Activated gamma-delta T cell treated with anti-CD3 and anti-CD28 coated beads, Interleukin-2, amount 50 U/mL, for 16 hours (primary cell): ENCODE measurements around the gene PIWIL4.
A peak's percentile ranks its signal among the peaks of the same experiment; 100 is the strongest.
"Not testable (repeated sequence)": the region's sequence is repeated elsewhere in the genome, so short reads cannot be mapped to it uniquely, and the experiment has no call there.

Source experiments
- DNase-seq: peaks from one replicate; pipeline ENCODE4 v3.0.0-alpha.2; 2020; ENCODE audit warnings: low read depth

Gene PIWIL4

GRCh38 chr11:94585399-94585798 lies 18.2 kb downstream of the PIWIL4 start:
- DNase-seq = no peak

DNA sequence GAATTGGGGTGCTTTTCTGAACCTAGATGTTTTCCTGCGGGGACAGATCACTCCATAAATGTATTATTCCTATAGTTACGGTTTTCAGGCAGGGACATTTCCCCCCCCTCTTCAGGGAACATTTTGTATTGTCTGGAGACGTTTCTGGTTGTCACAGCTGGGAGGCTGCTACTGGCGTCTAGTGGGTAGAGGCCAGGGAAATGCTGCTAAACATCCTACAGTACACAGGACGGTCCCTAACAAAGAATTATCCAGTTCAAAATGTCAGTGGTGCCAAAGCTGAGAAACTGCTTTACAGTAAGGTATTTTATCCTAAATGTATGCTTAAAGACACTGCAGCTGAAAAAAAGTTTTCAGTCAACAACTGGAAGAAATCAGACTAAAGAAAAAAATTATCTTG lies 19.4 kb downstream of the PIWIL4 start:
- no peak for DNase-seq

DNA sequence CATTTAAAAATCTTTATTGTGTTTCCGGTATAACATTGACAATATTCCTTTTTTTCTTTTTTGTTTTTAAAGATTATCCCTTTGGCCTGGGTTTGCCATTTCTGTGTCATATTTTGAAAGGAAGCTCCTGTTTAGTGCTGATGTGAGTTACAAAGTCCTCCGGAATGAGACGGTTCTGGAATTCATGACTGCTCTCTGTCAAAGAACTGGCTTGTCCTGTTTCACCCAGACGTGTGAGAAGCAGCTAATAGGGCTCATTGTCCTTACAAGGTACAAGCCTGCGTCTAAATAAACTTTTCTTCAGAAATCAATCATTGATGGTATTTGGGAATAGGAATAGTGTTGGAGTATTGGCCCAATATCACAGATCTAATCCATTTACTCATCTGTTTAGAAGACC lies 19.8 kb downstream of the PIWIL4 start:
- no peak for DNase-seq

- DNase-seq = no peak
Observed at GRCh38 chr11:94588366-94588942, 21.3 kb downstream of the PIWIL4 start.

DNA sequence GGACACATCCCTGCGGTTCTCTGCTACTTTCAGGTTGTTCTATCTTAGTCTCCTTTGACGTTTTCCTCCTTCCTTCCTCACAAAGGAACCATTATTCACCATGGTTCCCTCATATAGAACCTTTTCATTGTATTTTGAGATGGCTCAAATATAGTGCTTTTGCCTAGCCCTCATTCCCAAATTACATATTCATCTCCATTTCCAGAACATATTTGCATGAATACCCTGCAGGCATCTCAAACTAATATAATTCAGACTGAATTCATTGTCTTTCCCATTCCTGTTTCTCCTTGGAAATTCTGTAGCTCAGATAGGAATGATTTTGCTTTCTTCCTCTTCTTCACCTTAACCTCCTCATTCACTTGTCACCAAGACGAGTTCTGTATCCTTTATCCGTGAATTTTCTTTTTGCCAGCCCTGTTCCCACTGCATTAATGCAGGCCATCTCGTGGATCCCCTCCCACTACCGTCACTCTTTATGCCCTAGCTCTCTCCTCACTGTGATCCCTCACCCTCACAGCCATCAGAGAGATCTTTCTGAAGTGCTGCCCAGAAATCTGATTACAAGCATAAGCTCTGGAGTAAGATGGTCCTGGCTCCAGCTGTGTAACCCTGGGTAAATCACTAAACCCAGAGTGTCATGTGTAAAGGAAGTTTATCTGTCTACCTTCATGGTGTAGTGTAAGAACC lies 23.3 kb downstream of the PIWIL4 start:
- DNase-seq = no peak

DNA sequence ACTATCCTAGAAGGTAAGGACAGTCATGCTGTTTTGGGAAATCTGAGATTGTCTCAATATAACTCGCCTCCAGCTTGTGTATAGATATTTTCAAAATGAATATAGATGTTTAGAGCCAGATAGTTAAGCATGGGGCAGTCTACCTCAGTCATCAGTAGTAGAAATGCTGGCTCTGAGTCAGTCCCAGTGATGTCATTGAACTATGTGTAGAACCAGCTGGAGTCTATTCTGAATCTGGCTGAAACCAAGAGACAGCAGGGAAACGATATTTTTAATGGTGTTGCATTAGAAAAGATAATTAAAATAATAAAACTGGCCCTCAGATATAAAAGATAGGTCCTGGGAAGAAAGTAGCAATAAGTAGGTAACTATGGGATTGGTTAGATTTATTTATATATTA lies 25.9 kb downstream of the PIWIL4 start:
- DNase-seq = no peak

GRCh38 chr11:94595076-94595475 lies 27.9 kb downstream of the PIWIL4 start:
- DNase-seq = no peak

GRCh38 chr11:94597896-94598295 lies 30.7 kb downstream of the PIWIL4 start:
- DNase-seq = no peak

DNA sequence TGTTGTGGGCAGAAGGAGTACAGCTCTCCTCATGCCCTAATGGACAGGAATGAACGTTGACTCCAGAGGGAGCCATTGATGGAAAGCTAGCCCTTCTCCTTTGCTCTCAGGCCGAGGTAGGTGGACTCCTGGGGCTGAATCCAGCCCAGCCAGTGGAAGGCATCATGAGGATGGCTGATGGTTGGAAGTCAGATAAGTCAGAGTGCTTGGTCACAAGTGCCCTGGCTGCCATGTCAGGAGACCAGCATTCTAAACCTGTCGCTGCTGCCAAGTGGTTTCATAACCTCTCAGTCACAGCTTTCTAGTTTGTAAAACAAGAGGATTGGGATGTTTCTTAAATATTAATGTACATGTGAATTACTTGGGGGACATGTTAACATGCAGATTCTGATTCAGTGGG lies 32.3 kb downstream of the PIWIL4 start:
- DNase-seq = no peak

- DNase-seq = peak; percentile 14
Observed at GRCh38 chr11:94602430-94603372, 35.5 kb downstream of the PIWIL4 start.

DNA sequence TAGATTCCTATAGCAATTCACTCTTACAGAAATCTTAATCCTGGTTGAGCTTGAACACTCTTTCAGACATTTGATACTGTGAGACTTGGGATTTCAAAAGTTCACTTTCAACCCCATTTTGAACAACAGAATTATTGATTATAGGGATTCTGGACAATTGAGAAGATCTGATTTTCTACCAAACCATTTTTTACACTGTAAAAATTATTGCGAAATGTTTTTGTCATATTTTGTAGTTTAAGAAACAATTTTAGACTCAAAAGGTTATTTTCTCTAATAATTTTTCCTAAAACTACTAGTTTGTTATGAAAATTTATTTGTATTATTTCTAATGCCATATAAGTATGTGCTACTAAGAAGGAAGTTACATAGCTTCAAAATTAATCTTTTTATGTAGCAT lies 36.4 kb downstream of the PIWIL4 start:
- DNase-seq = no peak

DNA sequence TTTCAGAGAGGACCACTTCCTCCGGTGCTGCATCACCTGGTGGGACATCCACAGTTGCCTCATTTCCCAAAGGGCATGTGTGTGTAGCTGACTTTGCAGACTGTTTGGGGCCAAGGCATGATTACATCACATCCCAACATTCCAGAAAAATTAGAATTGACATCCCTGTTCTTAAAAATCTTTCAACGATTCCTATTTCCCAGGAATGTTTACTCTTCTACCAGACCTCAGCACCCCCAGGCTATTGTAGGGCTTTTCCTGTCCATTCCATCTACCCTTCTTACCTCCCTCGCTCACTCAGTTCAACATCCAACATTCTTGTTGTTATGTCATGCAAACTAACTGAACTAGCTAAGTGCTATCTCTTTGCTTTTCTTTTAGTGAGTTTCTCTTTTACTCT lies 37.3 kb downstream of the PIWIL4 start:
- DNase-seq = no peak

GRCh38 chr11:94613120-94613519 lies 46.0 kb downstream of the PIWIL4 start:
- no peak for DNase-seq

DNA sequence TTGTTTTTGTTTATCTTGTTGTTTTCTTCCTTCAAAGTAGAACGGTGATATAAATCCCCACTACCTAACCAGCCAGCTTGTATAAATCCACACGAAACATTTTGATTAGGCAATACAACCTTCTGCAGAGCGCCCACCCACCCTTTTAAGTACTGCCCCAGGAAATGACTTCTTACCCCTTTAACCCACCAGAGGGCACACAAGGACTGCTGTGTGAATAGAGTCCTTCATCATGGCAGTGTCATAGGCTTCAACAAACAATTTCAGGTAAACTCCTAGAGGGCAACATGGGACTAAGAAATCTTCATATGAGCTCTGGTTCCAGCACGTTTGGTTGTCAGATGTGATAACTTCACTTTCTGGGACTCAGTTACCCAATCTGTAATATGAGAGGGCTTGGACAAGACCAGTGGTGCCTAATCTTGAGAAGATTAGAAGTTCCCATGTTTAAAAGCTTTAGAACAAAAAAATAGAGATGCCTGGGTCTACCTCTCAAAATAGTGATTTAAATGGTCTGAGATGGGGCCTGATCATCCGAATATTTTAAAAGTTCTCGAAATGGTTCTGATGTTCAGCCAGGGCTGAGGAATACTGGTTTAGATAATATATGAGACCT lies 56.1 kb downstream of the PIWIL4 start:
- peak; percentile 7 for DNase-seq

DNA sequence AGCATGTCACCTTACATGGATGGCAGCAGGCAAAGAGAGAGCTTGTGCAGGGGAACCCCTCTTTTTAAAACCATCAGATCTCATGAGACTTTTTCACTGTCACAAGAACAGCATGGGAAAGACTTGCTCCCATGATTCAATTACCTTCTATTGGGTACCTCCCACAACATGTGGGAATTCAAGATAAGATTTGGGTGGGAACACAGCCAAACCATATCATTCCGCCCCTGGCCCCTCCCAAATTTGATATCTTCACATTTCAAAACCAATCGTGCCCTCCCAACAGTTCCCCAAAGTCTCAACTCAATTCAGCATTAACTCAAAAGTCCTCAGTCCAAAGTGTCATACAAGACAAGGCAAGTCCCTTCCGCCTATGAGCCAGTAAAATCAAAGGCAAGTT lies 58.3 kb downstream of the PIWIL4 start:
- DNase-seq = not testable (repeated sequence)

DNA sequence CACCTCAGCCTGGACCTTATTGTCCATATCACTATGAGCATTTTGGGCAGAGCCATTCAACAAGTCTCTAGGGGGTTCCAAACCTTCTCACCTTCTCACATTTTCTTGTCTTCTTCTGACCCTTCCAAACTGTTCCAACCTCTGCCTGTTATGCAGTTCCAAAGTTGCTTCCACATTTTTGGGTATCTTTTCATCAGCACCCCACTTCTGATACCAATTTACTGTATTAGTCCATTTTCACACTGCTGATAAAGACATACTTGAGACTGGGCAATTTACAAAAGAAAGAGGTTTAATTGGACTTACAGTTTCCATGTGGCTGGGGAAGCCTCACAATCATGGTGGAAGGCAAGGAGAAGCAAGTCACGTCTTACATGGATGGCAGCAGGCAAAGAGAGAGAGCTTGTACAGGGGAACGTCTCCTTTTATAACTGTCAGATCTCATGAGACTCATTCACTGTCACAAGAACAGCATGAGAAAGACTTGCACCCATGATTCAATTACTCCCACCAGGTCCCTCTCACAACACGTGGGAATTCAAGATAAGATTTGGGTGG lies 59.9 kb downstream of the PIWIL4 start:
- DNase-seq = not testable (repeated sequence)

GRCh38 chr11:94629741-94630140 lies 62.6 kb downstream of the PIWIL4 start:
- no peak for DNase-seq

GRCh38 chr11:94630221-94630620 lies 63.1 kb downstream of the PIWIL4 start:
- no peak for DNase-seq

DNA sequence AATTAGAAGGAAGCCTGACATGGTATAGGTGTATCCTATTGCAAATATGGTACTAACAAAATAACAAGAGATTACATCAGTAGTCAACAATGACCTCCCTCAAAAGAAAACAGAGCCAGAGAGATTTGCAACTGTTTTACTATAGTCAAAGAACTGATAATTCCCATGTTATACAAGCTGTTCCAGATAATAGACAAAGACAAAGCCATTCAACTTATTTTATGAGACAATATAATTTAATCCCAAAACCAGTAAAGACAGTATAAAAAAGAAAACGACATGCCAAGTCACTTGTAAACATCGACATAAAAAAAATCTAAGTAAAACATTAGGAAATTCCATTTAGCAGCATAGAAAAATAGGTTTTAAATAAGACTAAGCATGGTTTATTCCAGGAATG lies 65.2 kb downstream of the PIWIL4 start:
- no peak for DNase-seq

- DNase-seq = no peak
Observed at GRCh38 chr11:94635072-94635471, 67.9 kb downstream of the PIWIL4 start.

- no peak for DNase-seq
Observed at GRCh38 chr11:94636388-94636949, 69.3 kb downstream of the PIWIL4 start.
